Activated CD4-positive, alpha-beta T cell treated with anti-CD3 and anti-CD28 coated beads, Interleukin-2, amount 10 ng/mL, durations not matched to agents 24 days and 14 days (primary cell): Measurements from ENCODE around the gene EBF3. TPM values are rescaled to one million over a fixed set of nuclear protein-coding genes. Genes with fewer than 3 reads are reported as not detected.

ENCODE experiments used
- DNase-seq: peaks from one replicate; pipeline ENCODE4 v3.0.0; 2022
- H3K27ac Mint-ChIP-seq: one replicate; pipeline ENCODE4 v1.8.0; 2022; ENCODE audit warnings: mild to moderate bottlenecking, mixed read lengths
- H3K27me3 Mint-ChIP-seq: one replicate; pipeline ENCODE4 v1.8.0; 2022; ENCODE audit warnings: mixed read lengths
- H3K36me3 Mint-ChIP-seq: one replicate; pipeline ENCODE4 v1.8.0; 2022; ENCODE audit warnings: low read depth, mild to moderate bottlenecking, mixed read lengths
- H3K4me1 Mint-ChIP-seq: one replicate; pipeline ENCODE4 v1.8.0; 2021; ENCODE audit warnings: mixed read lengths
- H3K4me3 Mint-ChIP-seq: one replicate; pipeline ENCODE4 v1.8.0; 2022; ENCODE audit warnings: mild to moderate bottlenecking, moderate library complexity, mixed read lengths
- H3K9me3 Mint-ChIP-seq: one replicate; pipeline ENCODE4 v1.8.0; 2021; ENCODE audit warnings: mixed read lengths
- intact Hi-C: fragments of 100-400 bp; cut with micrococcal nuclease; formaldehyde crosslinking; loops from one replicate; pipeline ENCODE4 v1.15.1; 2023
- total RNA-seq: library from RNA; stranded (reverse); gene quantifications from 2 replicates; pipeline ENCODE4 v1.2.3, GENCODE V29; 2022

Gene EBF3
- total RNA-seq, 1 donor from 2014 or later: not detected

DNA sequence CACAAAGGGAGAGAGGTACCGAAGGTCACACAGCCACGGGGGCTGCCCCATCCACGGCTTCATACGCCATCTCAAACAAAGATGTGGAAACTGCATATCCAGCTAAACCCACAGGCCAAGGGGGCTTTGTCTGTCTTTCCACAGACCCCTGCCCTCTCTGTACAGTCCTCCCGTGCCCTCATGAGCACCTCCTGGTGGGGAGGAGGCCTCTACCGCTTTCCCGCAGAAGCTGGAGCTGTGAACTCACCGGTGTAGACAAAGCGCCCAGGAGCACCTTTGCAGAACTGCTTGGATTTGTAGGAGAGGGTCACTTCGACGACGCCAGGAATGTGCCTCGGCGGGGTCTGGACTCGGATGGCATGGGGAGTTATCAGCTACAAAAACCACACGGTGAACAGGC is 97.2 kb downstream of the EBF3 start:
- peaks cover 6% of the 10 kb centered on the region for H3K27me3 Mint-ChIP-seq
- H3K4me3 Mint-ChIP-seq: no peak overlapping the region
- DNase-seq: no peak
- no peaks in the 10 kb centered on the region for H3K9me3 Mint-ChIP-seq
- no peak overlapping the region for H3K27ac Mint-ChIP-seq
- H3K36me3 Mint-ChIP-seq: no peaks in the 10 kb centered on the region
- intact Hi-C loops: no loop called here
- no peaks in the 10 kb centered on the region for H3K4me1 Mint-ChIP-seq

DNA sequence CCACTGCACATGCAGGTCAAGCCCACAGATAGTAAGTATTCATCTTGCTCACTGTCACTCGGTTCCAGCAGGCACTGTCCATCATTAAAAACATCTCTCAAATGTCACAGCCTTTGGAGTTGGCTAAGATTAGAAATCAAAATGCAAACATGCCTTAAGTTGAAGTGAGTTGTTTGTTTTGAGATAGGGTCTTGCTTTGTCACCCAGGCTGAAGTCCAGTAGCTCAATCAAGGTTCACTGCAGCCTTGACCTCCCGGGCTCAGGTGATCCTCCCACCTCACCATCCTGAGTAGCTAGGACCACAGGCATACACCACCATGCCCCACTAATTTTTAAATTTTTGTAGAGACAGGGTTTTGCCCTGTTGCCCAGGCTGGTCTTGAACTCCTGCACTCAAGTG is 98.1 kb downstream of the EBF3 start:
- intact Hi-C loops: no loop called here
- H3K4me3 Mint-ChIP-seq: no peak overlapping the region
- peaks cover 2% of the 10 kb centered on the region for H3K27me3 Mint-ChIP-seq
- no peaks in the 10 kb centered on the region for H3K4me1 Mint-ChIP-seq
- no peak overlapping the region for H3K27ac Mint-ChIP-seq
- H3K36me3 Mint-ChIP-seq: no peaks in the 10 kb centered on the region
- DNase-seq: no peak
- no peaks in the 10 kb centered on the region for H3K9me3 Mint-ChIP-seq

DNA sequence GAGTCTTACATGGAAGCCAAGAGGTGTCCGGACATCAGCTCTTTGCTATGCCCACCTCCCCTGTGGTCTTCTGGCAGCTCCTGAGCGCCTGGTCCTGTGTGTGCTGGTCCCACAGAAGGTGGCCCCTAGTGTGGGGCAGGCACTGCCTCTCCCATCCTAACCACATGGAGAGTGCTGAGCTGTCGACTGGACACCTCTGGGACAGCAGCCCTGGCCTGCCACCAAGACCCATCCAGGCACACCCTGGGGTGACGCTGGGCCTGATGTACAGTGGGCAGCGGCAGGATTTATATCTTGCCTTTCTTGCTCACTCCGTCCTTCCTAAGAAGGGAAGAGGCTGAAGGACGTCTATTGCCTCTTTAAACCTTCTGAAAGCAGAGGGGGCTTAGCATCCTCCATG is 98.7 kb downstream of the EBF3 start:
- intact Hi-C loops: no loop called here
- H3K4me1 Mint-ChIP-seq: no peaks in the 10 kb centered on the region
- DNase-seq: no peak

DNA sequence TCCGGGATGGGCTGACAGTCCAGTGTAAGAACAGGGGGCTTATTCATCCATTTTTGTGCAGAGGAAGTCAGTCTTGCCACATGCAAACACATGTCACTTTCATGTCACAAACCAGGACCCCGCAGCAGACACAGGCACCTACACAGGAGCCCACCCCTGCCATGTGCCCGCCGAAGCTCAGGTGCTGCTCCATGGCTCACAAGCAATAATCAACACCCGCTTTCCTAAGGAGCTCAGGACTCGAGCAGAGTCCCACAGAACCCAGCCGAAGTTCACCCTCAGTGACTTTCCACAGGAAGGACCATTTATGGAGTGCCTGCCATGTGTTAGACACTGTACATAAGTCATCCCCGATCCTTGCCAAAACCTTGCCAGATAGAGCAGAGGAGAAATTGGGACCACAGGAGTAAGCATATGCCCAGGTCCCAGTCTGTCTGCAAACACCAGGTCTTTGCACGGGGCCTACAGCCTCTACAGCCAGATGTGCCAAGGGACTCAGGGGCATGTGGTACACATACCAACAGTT is 99.4 kb downstream of the EBF3 start:
- Mint-ChIP-seq H3K4me1 (no peaks in the 10 kb centered on the region), H3K4me3 (no peak overlapping the region), H3K27ac (no peak overlapping the region), H3K27me3 (no peaks in the 10 kb centered on the region), H3K9me3 (no peaks in the 10 kb centered on the region), H3K36me3 (no peaks in the 10 kb centered on the region)
- no peak for DNase-seq
- intact Hi-C loops: no loop called here

More for the DNA sequence above, 98.7 kb downstream of the EBF3 start:
- no peak overlapping the region for H3K4me3 Mint-ChIP-seq
- H3K27ac Mint-ChIP-seq: no peak overlapping the region
- H3K9me3 Mint-ChIP-seq: no peaks in the 10 kb centered on the region
- H3K27me3 Mint-ChIP-seq: no peaks in the 10 kb centered on the region
- no peaks in the 10 kb centered on the region for H3K36me3 Mint-ChIP-seq

DNA sequence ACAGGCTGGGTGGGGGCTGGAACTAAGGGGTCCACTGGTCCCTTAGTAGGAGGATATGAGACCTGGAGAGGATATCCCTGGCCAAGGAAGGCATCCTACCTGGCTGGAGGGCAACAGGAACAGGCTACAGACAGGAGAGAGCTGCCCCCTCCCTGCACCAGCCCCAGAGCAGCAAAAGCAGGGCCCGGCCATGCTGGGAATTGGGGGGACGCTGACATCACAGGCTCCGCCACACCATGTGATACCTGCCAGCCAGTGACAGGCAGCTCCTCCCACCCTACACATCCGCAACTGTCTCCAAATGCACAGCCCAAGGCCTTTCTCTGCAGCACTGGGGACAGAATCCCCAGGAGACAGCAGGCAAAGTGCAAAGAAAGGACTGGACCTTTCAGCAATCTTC is 100.0 kb downstream of the EBF3 start:
- intact Hi-C loops: no loop called here
- H3K27ac Mint-ChIP-seq: no peak overlapping the region
- H3K27me3 Mint-ChIP-seq: no peaks in the 10 kb centered on the region
- no peaks in the 10 kb centered on the region for H3K4me1 Mint-ChIP-seq
- no peak overlapping the region for H3K4me3 Mint-ChIP-seq
- H3K36me3 Mint-ChIP-seq: no peaks in the 10 kb centered on the region
- no peak for DNase-seq
- no peaks in the 10 kb centered on the region for H3K9me3 Mint-ChIP-seq

DNA sequence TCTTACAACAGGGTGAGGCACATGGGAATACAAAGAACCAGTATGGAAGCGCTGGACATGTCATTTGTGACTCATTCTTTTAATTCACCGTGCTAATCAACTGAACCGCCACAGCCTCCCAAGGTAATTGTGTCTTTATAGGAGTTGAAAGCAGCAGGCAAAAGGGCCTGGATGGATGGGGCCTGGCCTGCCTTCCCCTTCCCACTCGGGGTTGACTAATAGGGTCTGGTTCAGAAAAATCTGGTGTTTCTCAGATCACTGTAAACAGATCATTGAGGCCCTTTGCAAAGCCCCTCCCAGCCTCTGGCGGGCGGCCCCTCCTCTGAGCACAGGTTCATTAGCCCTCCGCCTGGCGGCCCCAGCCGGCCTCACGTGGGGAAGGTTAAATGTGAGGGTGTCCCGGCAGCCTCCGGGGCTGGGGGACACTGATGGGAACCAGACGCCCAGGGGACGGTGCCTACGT is 100.8 kb downstream of the EBF3 start:
- DNase-seq: no peak
- no peaks in the 10 kb centered on the region for H3K36me3 Mint-ChIP-seq
- intact Hi-C loops: no loop called here
- H3K4me3 Mint-ChIP-seq: no peak overlapping the region
- no peak overlapping the region for H3K27ac Mint-ChIP-seq
- H3K4me1 Mint-ChIP-seq: no peaks in the 10 kb centered on the region
- no peaks in the 10 kb centered on the region for H3K27me3 Mint-ChIP-seq
- no peaks in the 10 kb centered on the region for H3K9me3 Mint-ChIP-seq

DNA sequence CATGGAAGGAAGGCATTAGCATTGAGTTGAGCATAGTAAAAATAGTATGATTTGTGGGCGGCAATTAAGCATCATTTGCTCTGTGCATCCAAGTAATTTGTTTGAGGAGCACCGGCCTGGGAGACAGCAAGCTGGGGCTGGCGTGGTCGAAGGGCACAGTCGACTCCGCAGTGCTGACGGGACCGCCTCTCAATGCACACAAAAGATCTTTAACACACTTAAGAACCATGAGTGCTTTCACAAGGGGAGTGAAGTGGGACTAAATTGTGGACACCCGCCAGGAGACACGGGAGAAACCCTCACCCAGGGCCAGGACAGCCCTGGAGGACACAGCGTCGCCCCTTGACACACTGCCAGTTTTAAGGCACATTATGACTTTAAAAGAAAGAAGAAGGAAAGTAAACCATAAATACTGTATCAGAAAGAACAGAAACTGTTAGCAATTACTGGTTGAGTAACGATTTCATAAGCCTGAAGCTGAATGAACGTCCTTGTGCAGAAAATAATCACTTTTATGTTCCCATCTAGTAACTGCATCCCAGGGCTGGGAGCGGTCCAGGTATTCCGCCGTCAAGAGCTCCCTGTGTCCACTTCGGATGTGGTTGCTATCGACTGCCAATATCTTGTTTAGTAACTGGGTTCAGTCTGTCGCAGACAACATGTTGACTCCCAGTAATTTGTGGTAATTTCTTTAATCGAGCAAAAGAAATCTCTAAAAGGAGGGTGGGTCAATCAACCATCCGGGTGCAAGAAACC is 102.1 kb downstream of the EBF3 start:
- DNase-seq: no peak
- Mint-ChIP-seq H3K9me3 (no peaks in the 10 kb centered on the region), H3K27me3 (no peaks in the 10 kb centered on the region), H3K4me3 (no peak overlapping the region), H3K4me1 (no peaks in the 10 kb centered on the region), H3K36me3 (no peaks in the 10 kb centered on the region), H3K27ac (no peak overlapping the region)
- intact Hi-C loops: no loop called here

DNA sequence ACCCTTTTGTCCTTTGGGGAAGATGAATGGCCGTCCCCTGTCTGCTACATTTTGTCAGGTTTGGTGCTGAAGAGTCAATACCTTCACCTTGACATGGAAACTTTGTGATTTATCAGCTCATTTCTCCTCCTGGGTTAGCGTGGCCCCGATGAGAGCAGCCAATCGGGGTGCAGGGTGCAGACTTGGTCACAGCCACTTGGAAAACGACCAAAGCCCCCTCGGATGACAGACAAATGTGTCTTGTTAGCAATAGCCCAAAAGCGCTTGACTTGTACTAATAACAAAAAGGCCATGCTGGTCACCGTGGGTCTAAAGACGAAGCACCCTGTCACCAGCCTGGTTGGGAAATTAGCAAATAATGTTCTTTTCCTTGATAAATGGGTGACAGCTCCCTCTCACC is 103.7 kb downstream of the EBF3 start:
- intact Hi-C loops: no loop called here
- no peak overlapping the region for H3K4me3 Mint-ChIP-seq
- H3K4me1 Mint-ChIP-seq: no peaks in the 10 kb centered on the region

DNA sequence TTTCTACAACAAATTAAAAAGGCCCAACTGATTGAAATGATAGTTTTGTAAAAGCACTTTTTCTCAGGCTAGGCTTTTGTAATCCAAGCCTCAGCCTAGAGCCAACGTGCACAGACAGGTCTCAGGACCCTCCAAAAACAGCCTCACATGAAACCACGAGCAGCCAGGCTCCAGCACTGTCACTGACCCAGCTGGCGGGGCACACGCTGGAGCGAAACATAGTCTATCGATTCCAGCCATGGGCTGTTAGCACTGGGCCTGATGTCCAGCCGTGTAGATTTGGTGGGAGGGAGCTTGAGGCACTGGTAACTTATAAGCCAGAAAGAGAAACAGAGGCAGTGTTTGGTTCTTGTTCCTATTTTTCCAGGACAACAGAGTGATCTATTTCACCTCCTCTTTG is 104.5 kb downstream of the EBF3 start:
- no peak for DNase-seq

More for the DNA sequence above, 103.7 kb downstream of the EBF3 start:
- H3K36me3 Mint-ChIP-seq: no peaks in the 10 kb centered on the region
- H3K27ac Mint-ChIP-seq: no peak overlapping the region
- H3K9me3 Mint-ChIP-seq: no peaks in the 10 kb centered on the region
- no peaks in the 10 kb centered on the region for H3K27me3 Mint-ChIP-seq
- DNase-seq: no peak

DNA sequence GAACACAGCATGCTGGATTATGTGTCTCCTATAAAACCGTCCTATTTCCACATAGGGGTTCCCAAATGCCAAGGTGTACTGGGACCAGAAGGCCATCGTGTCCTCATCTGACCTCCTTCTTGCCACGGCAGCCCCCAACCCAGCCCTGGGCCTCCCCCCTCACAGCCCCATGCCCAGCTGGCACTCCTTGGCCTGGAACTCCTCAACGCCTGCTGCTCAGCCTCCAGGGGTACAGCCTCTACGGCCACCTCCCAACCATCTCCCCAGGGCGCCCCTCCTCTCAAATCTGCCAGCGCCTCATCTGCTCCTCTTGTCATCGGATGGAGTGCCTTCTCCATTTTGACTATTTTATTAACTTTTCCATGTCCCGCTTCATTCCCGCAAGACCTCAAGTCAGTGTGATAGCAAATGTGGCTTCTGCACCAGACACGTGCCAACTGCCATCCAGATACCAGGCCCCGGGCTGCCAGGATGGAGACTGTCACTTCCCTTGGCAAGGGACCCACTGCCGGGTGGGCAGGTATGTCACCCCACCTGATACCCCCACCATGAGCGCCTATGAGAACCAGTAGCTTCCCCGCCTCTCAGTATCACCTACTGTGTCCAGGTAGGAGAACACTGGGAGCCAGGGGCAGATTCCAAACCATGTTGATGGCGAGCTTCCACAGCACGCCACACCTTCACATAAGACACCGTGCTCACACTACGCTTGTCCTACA is 106.7 kb downstream of the EBF3 start:
- H3K36me3 Mint-ChIP-seq: no peaks in the 10 kb centered on the region
- no peak for DNase-seq
- no peak overlapping the region for H3K27ac Mint-ChIP-seq
- H3K4me1 Mint-ChIP-seq: no peaks in the 10 kb centered on the region
- intact Hi-C loops: no loop called here
- no peaks in the 10 kb centered on the region for H3K9me3 Mint-ChIP-seq
- H3K27me3 Mint-ChIP-seq: peaks cover 4% of the 10 kb centered on the region
- H3K4me3 Mint-ChIP-seq: no peak overlapping the region

More for the DNA sequence above, 104.5 kb downstream of the EBF3 start:
- no peak overlapping the region for H3K4me3 Mint-ChIP-seq
- intact Hi-C loops: no loop called here
- no peaks in the 10 kb centered on the region for H3K27me3 Mint-ChIP-seq
- no peaks in the 10 kb centered on the region for H3K9me3 Mint-ChIP-seq
- no peak overlapping the region for H3K27ac Mint-ChIP-seq
- no peaks in the 10 kb centered on the region for H3K36me3 Mint-ChIP-seq
- no peaks in the 10 kb centered on the region for H3K4me1 Mint-ChIP-seq

DNA sequence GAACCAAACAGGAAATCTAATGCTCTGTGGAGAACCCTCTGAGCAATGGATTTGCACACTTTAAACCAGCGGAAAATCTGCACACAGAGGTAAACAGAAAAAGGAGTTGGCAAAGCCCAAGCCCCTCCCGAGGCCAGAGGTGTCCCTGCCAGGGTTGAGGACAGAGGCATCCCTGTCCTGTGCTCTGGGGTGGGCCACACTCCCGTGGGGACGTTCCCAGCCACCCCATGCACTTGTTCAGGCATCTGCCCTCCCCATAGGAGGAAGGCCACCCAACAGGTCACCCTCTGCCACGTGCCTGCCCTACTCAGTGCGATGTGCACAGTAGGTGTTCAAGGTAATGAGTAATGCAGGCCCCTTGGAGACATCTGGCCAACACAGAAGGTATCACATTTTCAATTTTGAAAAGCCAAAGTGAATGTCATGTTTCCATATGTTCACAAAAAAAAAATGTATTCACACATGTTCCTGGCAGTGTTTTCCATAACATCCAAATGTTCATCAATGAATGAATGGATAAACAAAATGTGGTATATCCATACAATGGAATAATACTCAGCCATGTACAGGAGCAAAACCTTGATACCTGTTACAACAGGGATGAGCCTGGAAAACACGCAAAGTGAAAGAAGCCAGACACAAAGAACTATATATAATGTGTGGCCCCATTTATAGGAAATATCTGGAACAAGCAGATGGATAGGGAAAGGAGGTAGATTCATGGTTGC is 108.1 kb downstream of the EBF3 start:
- H3K27me3 Mint-ChIP-seq: peaks cover 4% of the 10 kb centered on the region
- no peak overlapping the region for H3K4me3 Mint-ChIP-seq
- no peaks in the 10 kb centered on the region for H3K4me1 Mint-ChIP-seq
- no peak for DNase-seq
- intact Hi-C loops: no loop called here
- no peaks in the 10 kb centered on the region for H3K36me3 Mint-ChIP-seq
- H3K27ac Mint-ChIP-seq: no peak overlapping the region
- H3K9me3 Mint-ChIP-seq: no peaks in the 10 kb centered on the region

DNA sequence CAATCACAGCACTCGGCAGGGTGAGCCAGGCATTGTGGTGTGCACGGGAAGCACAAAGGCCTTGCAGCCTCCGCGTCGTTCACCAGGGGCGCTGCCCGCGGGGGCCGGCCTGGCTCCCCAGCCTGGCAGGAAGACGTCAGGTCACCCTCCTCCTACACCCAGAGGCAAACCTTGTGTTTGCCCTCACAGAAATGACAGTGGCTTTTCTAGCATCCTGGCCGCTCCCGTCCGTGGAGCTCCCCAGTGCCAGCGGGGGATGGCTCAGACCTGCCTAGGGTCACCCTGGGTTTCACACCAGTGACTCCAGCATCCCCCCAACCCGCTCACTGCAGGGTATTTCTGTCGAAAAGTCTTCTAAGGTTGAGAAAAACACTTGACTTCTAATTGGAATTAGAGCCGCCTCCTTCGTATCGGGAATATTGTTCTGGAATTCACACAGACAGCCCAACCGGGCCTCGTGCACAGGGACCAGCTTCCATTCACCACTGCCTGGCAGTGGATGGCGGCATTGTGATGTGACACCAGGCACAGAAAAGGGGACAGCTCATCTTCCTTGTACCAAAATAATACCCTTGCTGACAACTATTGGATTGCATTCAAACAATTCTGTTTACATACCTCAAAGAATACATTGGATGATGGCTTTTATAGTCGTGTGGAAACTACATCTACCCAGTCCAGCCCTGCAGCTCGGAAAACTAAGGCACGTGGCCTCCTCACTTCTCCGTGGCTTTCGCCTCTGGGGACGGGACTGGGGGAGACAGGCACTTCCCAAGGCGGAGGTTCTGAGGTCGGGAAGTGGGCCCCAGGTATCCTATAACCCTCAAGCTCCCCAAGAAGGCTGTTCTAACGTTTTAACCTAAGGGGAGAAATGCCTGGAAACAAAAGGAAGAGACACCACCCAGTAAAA is 109.0 kb downstream of the EBF3 start:
- Mint-ChIP-seq H3K9me3 (no peaks in the 10 kb centered on the region), H3K4me3 (no peak overlapping the region), H3K27me3 (peaks cover 4% of the 10 kb centered on the region), H3K4me1 (no peaks in the 10 kb centered on the region), H3K36me3 (no peaks in the 10 kb centered on the region), H3K27ac (no peak overlapping the region)
- no peak for DNase-seq
- intact Hi-C loops: no loop called here

DNA sequence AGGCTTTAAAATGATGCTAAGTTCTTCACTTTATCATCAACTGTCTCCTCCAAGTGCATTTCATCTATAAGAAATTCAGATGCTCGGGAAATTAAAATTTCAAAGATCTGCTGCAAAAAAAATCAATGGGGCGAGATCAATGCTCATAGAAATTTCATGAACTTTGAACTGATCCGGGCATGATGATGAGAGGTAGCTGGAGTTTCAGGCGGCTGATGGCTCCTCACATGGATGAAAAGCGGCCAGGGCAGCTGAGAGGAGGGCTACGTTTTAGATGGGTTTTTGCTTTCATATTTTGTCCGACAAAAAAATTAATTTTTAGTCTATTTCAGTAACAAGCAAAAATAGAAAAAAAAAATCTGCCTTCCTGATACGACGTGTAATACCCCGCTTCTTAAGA is 109.9 kb downstream of the EBF3 start:
- H3K9me3 Mint-ChIP-seq: no peaks in the 10 kb centered on the region
- H3K27me3 Mint-ChIP-seq: peaks cover 4% of the 10 kb centered on the region
- no peak overlapping the region for H3K4me3 Mint-ChIP-seq
- no peaks in the 10 kb centered on the region for H3K4me1 Mint-ChIP-seq
- intact Hi-C loops: no loop called here
- DNase-seq: no peak
- no peaks in the 10 kb centered on the region for H3K36me3 Mint-ChIP-seq
- H3K27ac Mint-ChIP-seq: no peak overlapping the region
